ENCODE data around the gene RMI2.
"Not testable (repeated sequence)": the region's sequence is repeated elsewhere in the genome, so short reads cannot be mapped to it uniquely, and the experiment has no call there.

RMI2 gene

GRCh38 chr16:11372073-11372828 is 27.0 kb downstream of the RMI2 start:
- H3K4me3 ChIP-seq (ENCODE audit: low read depth, low read length): no peak overlapping the region
- DNase-seq (ENCODE audit: low read depth): no peak

GRCh38 chr16:11372829-11373306 is 27.6 kb downstream of the RMI2 start:
- no peak for DNase-seq (ENCODE audit: low read depth)
- H3K4me3 ChIP-seq (ENCODE audit: low read depth, low read length): no peak overlapping the region

- no peak overlapping the region for H3K4me3 ChIP-seq (ENCODE audit: low read depth, low read length)
- DNase-seq (ENCODE audit: low read depth): no peak
These were observed 29.0 kb downstream of the RMI2 start for GRCh38 chr16:11374255-11374654.

- DNase-seq (ENCODE audit: low read depth): no peak
- no peak overlapping the region for H3K4me3 ChIP-seq (ENCODE audit: low read depth, low read length)
These were observed 31.9 kb downstream of the RMI2 start for GRCh38 chr16:11377154-11377553.

DNA sequence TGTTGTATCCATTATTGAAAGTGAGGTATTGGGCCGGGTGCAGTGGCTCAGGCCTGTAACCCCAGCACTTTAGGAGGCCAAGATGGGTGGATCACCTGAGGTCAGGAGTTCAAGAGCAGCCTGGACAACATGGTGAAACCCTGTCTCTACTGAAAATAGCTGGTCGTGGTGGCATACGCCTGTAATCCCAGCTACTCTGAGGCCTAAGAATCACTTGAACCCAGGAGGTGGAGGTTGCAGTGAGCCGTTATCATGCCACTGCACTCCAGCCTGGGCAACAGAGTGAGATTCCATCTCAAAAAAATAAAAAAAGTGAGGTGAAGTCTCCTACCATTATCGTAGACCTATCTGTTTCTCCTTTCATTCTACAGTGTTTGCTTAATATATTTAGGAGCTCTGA is 33.7 kb downstream of the RMI2 start:
- not testable (repeated sequence) for H3K4me3 ChIP-seq (ENCODE audit: low read depth, low read length); DNase-seq (ENCODE audit: low read depth)

DNA sequence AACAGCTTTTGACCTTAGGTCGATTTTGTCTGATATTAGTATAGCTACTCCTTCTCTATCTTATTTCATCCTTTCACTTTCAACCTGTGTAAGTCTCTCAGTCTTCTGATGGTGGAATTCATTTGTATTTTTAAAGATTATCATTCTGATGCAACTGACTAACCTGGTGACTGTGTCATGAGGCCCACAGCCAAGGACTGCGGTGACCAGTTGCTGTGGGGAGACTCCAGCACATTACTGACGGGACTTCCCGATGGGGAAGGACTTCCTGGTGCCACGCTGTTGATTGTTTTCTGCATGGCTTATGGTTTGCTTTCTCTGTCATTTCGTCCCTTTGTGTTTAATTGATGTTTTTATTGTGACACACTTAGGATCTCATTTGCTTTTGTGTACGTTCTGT is 34.2 kb downstream of the RMI2 start:
- DNase-seq (ENCODE audit: low read depth): no peak
- H3K4me3 ChIP-seq (ENCODE audit: low read depth, low read length): no peak overlapping the region

- no peak overlapping the region for H3K4me3 ChIP-seq (ENCODE audit: low read depth, low read length)
- no peak for DNase-seq (ENCODE audit: low read depth)
These were observed 35.6 kb downstream of the RMI2 start for GRCh38 chr16:11380836-11381235.

GRCh38 chr16:11383481-11384183 is 38.4 kb downstream of the RMI2 start:
- no peak for DNase-seq (ENCODE audit: low read depth)
- H3K4me3 ChIP-seq (ENCODE audit: low read depth, low read length): no peak overlapping the region

GRCh38 chr16:11384184-11384955 is 39.1 kb downstream of the RMI2 start:
- H3K4me3 ChIP-seq (ENCODE audit: low read depth, low read length): no peak overlapping the region
- DNase-seq (ENCODE audit: low read depth): no peak

GRCh38 chr16:11384956-11385586 is 39.8 kb downstream of the RMI2 start:
- no peak for DNase-seq (ENCODE audit: low read depth)
- H3K4me3 ChIP-seq (ENCODE audit: low read depth, low read length): no peak overlapping the region

GRCh38 chr16:11386054-11386680 is 40.9 kb downstream of the RMI2 start:
- no peak overlapping the region for H3K4me3 ChIP-seq (ENCODE audit: low read depth, low read length)
- no peak for DNase-seq (ENCODE audit: low read depth)

- no peak for DNase-seq (ENCODE audit: low read depth)
- no peak overlapping the region for H3K4me3 ChIP-seq (ENCODE audit: low read depth, low read length)
These were observed 41.7 kb downstream of the RMI2 start for GRCh38 chr16:11386791-11387546.

DNA sequence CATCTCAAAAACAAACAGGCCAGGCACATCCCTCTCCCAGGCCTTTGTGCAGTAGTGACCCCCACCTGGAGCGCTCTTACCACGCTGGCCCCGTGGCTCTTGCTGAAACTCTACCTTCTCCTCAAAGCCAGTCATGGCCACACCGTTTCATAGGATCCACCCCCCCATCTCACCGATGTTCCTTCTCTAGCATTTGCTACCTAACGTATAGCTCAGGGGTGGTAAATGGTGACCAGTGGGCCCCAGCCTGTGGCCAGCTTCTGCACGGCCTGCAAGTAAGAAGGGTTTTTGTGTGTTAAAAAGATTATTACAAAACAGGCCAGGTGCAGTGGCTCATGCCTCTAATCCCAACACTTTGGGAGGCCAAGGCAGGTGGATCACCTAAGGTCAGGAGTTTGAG is 43.8 kb downstream of the RMI2 start:
- no peak overlapping the region for H3K4me3 ChIP-seq (ENCODE audit: low read depth, low read length)
- DNase-seq (ENCODE audit: low read depth): no peak

DNA sequence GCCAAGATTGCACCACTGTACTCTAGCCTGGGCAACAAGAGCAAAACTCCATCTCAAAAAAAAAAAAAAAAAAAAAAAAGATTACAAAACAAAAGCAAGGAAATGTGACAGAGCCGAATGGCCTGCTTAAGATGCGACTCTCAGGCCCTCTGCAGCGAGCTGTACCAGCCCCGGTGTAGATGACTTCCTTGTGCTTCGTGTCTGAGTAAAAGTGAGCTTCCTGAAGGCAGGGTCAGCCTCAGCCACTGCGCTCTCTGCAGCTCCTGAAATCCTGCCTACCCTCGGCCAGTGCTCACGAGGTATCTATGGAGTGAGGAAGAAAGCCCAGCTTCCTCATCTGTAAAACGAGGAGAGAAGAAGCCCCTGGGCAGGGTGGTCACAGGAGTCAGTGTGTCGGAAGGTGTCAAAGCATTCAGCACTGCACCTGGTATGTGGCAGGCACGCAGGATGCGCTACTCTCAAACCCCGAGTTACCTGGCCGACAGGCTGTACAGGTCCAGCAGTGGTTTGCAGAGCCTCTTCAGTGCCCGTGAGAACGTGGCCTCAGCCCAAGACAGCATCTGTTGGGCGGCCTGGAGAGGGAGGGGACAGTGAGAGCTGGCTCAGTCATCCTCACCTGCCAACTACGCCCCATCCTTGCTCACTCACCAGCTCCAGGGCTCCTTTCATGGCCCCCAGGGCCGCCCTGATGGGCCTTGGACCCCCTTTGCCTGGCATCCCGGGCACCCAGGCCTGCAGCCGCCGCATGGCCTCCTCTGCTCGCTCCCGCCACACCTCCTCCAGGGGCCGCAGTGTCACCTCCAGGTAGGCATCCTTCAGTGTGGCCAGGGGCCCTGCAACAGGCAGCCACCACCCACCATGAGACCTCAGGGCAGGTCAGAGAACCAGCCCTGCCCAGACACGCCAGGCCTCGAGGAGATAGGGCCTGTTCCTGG is 44.6 kb downstream of the RMI2 start:
- H3K4me3 ChIP-seq (ENCODE audit: low read depth, low read length): no peak overlapping the region

GRCh38 chr16:11390573-11391495 is 45.6 kb downstream of the RMI2 start:
- DNase-seq (ENCODE audit: low read depth): no peak
- no peak overlapping the region for H3K4me3 ChIP-seq (ENCODE audit: low read depth, low read length)

More for the DNA sequence above, 44.6 kb downstream of the RMI2 start:
- no peak for DNase-seq (ENCODE audit: low read depth)

- DNase-seq (ENCODE audit: low read depth): no peak
- H3K4me3 ChIP-seq (ENCODE audit: low read depth, low read length): no peak overlapping the region
These were observed 46.3 kb downstream of the RMI2 start for GRCh38 chr16:11391576-11391975.

Measured in skeletal muscle cell (primary cell).